GM18508 (cell line): ENCODE data around the gene B4GALT1.
A peak's percentile ranks its signal among the peaks of the same experiment; 100 is the strongest.
"Not testable (repeated sequence)": the region's sequence is repeated elsewhere in the genome, so short reads cannot be mapped to it uniquely, and the experiment has no call there.

Experiments used
- ATAC-seq: cut with Tn5 transposase; IDR thresholded peaks from one replicate; pipeline ENCODE4 v1.9.1; 2021; ENCODE audit warnings: moderate number of reproducible peaks; ENCODE audit not compliant: insufficient read depth, unreplicated experiment

The B4GALT1 gene

DNA sequence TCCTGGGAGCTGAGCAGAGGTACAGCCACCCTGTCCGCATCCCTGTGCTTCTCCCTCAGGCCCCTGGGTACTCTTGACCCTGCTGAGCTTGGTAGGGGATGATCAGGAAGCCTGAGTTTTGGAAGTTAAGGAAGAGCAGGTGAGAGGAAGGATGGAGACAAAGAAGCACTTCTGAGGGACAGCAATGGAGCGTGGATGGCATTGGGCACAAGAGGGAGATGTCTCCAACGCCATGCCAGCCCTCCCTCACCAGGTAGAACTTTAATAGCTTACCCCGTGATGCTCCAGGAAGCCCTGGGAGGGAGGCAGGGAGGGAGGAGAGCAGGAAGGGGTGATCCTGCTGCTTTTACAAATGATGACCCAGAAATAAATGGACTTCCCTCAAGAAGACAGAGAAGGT, 60.8 kb downstream of the B4GALT1 start:
- no peak for ATAC-seq

DNA sequence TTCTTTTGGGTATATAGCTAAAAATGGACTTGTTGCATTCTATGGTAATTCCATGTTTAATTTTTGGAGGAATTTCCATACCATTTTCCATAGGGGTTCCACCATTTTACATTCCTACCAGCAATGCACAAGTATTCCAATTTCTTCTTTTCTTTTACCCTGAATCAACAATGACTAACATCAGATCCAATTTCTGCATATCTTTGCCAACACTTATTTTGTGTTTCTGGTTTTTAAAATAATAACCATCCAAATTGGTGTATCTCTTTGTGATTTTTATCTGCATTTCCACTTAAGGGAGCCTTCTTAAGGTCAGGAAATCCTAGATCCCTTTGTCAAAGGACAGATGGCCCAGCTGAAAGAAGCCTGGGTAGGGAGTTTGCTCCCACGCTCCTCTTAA, 61.2 kb downstream of the B4GALT1 start:
- ATAC-seq: no peak

DNA sequence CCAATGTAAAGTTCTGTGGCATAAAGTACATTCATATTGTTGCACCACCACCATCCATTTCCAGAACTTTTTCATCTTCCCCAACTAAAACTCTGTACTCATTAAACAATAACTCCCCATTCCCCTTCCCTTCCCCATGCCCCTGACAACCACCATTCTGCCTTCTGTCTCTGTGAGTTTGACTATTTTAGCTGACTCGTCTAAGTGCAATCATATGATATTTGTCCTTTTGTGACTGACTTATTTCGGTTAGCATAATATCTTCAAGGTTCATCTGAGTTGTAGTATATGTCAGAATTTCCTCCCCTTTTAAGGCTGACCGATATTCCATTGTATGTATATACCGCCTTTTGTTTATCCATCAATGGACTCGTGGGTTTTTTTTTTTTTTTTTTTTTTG, 61.6 kb downstream of the B4GALT1 start:
- ATAC-seq: no peak

DNA sequence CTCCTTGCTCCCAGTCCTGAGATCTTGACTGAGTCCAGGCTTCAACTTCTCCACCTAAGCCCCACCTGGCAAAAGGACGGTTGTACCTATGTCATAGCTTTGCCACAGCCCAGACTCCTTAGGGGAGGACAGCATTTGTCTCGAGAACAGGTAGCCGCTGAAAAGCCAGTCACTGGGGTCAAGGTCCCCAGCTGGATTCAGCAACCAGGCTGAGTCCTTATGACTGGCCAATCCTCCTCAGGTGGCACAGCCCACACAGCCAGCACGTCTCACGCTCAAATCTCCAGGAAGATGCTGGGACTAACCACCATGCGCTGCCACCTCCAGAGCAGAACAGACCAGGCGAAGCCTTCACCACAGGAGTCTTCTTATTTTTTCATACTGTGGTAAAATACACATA, 62.7 kb downstream of the B4GALT1 start:
- no peak for ATAC-seq

DNA sequence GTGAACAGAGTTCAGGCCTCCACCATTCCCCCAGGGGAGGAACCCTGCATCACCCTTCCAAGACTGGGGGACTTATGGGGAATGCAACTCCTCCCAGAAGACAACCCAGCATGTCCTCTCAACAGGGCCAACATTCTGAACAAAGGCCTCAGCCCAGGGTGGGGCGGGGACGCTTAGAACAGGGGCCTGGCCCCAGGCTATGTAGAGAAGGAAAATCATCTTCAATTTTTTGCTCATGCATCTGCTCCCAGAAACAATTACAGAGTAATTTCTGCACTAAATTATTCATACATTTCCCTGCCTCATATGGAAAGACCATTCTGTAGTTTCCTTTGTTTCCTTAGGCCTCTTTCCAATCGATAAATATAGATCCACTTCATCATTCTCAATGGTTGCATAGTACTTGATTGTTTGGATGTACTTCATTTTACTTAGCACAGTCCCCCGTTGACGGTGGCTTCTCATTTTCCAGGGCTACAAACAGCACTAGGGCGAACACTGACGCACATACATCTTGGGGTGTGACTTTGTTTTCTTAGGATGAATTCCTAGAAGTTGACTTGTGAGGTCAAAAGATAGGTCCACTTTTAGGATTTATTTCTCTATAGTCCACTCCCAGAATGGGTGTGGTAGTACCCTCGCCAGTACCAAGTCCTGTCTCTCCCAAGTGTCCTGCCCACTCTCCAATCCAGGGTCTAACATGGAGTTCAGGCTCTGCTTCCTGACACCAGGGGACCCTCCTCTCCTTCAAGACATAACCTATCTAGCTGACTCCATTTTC, 63.4 kb downstream of the B4GALT1 start:
- ATAC-seq: no peak

DNA sequence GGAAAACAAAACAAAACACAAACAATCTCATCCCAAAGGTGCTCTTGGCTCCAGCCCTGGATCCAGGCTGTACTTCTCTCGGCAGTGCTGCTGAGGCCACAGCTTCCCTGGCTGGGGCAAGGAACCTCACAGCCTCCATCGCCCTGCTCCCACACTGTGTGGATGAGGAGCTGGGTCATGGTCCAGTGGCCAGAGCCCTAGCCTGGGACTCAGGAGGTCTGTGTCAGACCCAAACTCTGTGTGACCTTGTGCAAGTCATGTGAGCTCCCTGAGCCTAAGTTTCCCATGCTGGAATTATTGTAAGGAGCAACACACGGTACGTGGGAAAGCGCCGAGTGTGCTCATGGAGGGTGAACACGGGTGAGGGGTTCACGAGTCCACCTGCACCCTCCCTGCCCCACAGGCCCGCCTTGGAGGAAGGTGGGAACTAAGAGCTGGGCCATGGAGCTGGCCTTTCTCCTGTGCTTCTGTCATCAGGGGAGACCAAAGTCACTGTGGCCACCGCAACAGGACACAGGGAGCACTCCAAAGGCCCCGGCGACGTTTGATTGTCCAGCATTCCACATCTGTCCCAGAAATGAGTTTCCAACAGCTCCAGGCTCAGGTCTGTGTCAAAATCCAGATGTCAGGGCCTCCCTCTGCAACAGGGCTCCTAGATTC, 64.5 kb downstream of the B4GALT1 start:
- ATAC-seq: no peak

DNA sequence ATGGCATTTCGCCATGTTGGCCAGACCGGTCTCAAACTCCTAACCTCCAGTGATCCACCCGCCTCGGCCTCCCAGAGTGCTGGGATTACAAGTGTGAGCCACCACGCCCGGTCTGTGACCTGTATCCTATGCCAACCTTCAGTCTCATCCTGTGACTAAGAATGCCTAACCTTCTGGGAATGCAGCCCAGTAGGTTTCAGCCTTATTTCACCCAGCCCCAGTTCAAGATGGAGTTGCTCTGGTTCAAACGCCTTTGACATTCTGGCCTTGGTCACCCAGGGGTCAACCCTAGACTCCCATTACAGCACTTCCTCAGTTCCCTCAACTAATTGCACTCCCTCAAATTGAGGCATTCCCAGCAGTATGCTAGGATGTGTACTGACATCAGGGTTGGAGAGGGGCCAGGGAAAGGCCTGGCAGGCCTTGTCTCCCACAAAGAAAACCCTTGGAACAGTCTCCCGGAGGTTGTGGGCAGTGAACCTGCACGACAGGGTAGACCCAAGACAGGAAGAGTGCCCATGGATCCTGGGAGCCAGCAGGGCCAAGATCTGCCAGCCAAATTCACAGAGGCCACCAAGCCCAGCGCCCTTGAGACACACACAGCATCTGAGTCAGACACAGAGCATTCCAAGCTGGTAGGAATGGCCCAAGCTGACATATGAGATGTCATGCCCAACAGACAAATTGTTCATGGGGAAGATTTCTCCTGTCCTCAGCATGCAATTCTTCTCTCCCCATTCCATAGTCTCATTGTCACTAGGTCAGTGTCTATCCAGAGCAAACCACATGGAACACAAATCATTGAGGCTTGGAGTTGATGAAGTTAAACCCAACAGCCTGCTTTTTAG, 65.8 kb downstream of the B4GALT1 start:
- no peak for ATAC-seq

DNA sequence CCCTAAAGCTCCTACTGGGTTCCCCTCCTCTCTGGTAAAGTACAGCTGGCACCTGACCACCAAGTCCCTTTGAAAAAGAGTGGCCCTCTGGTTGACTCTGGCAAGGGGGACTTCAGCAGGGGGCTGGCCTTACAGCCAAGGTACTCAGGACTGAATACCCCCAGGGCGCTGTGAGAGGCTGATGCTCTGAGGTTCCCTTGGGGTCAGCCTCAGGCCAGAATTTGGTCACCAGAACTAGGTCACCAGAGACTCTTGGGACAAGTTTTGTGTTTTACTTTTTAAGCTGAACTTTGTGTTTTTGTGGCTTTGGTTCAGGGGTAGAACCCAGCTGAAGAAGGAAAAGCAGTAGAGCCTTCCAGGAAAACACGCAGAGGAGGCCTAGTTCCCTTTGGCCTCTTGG, 67.4 kb downstream of the B4GALT1 start:
- no peak for ATAC-seq

DNA sequence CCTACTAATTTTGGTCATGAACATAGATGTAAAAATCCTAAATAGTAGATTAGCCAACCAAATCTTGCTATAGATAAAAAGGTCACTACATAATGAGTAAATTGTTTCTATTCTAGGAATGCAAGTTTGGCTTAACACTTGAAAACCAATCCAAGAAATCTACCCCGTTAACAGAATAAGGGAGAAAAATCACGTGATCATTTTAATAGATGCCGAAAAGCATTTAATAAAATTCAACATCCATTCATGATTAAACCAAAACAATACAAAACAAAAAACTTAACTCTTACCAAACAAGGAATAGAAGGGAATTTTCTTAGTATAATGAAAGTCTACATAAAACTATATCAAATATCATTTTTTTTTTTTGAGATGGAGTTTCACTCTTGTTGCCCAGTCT, 69.9 kb downstream of the B4GALT1 start:
- no peak for ATAC-seq

DNA sequence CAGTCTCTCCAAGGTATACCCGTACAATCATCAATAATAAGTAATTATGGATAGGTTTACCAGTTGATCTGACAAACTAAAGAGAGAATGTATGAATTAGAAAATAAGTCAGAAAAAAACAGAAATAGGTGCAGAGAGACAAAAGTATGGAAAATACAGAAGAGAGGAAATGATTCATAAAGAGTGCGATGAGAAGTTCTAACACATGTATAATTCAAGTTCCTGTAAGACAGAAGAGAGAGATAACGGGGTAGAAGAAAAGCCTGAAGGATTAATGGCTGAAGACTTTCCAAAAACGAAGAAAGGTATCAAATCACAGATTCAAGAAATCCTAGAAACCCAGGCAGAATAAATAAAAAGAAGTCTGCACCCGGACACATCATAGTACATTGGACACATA, 74.5 kb downstream of the B4GALT1 start:
- ATAC-seq: no peak

DNA sequence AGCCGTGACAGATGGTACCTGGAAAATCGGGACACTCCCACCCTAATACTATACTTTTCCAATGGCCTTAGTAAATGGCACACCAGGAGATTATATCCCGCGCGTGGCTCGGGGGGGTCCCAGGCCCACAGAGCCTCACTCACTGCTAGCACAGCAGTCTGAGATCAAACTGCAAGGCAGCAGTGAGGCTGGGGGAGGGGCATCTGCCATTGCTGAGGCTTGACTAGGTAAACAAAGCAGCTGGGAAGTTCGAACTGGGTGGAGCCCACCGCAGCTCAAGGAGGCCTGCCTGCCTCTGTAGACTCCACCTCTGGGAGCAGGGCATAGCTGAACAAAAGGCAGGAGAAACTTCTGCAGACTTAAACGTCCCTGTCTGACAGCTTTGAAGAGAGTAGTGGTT, 81.5 kb downstream of the B4GALT1 start:
- ATAC-seq: not testable (repeated sequence)

DNA sequence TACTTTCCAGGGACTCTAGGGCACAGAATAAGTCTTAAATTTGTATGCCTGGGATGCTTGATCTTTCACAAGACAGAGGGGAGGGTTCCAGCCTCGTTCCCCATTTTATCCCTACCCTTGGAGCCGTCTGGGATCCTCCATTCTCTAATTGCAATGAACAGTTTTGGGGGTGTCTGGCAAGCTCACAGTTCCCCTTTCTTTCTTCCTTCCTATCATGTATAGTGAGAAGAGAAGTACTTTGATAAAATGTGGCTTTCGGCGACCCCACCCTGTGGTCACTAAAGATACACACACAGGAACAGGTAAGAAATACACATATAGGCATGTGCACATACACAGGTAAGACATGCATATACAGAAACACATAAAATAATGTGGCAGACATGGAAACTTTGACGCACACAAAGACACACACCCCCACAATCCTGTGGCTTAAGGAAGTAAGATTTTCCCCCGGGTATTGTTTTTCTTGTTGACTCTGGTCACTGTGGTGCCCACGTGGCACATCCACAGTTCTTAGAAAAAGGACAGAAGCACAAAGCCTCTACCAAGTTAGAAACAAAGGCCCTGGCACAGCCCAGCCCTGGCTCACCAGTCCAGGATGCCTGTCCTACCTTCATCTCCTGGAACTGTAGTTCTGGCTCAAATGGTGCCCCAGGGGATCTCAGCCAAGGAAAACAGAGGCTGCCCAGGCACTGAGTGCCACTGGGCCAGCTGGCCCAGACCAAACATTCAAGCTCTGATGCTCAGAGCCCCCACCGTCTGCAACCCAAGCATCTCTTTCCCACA, 84.4 kb downstream of the B4GALT1 start:
- ATAC-seq: no peak

DNA sequence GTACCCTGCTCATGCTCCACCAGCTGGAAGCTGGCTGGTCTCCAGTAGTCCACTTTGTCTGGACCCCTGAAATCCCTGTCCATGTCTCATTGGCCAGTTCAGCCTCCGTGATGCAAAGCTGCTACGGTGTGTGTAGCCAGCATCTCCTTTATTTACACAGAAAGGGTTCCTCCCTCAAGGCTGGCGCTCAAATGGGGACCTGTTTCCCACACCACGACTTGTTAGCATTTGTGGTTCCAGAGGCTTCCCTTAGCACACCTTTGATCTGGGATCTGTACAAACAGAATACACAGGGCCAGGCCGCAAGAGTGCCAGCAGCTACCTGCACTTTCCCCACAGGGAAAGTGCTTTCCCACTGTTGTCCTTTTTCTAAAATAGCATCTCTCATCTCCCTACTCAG, 85.0 kb downstream of the B4GALT1 start:
- ATAC-seq: no peak

DNA sequence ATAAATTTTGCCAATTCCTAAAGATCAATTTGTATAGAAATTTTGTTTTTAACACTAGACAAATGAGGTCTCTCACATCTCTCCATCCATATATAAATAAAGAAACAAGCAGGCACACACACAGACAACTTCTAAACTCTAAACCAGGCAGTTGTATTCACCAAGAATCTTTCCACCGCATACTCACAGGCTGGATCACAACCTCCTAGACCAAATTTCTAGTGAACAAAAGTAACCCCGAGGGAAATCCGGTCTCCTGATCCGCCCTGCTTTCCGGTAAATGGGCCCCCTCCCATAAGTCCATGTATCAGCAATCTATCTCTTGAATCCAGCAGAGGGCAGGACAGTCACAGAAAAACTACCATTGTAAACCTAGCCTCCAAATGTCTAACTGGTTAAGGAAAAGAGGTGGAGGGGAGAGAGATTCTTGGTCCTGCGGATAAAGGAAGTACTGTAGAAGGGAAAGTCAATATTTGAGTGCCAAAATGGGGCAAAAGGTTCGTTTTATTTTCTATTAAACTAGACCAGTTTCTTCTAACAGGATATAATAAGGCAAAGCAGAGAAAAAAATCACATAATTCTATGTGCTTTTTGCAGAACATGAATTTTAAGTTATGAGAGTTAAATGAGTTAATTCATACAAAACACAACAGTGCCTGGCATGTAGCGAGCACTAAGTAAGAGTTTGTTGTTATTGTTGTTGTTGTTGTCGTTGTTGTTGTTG, 85.8 kb downstream of the B4GALT1 start:
- no peak for ATAC-seq

DNA sequence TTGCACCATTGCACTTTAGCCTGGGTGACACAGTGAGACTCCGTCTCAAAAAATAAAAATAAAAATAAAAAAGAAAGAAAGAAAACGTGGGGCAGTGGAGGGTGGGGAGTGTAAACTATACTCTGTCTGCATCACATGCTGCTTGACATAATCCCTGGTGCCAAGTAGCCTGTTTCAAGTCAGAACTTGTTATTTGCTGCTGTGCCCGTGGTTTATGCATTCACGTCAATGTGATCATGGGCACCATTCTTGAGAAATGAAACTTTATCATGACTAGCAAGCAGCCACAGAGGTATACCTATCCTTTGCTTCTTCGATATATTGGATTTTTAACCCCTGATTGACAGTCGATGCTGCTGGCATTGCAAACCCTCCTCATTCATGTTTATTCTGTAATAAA, 86.6 kb downstream of the B4GALT1 start:
- no peak for ATAC-seq

DNA sequence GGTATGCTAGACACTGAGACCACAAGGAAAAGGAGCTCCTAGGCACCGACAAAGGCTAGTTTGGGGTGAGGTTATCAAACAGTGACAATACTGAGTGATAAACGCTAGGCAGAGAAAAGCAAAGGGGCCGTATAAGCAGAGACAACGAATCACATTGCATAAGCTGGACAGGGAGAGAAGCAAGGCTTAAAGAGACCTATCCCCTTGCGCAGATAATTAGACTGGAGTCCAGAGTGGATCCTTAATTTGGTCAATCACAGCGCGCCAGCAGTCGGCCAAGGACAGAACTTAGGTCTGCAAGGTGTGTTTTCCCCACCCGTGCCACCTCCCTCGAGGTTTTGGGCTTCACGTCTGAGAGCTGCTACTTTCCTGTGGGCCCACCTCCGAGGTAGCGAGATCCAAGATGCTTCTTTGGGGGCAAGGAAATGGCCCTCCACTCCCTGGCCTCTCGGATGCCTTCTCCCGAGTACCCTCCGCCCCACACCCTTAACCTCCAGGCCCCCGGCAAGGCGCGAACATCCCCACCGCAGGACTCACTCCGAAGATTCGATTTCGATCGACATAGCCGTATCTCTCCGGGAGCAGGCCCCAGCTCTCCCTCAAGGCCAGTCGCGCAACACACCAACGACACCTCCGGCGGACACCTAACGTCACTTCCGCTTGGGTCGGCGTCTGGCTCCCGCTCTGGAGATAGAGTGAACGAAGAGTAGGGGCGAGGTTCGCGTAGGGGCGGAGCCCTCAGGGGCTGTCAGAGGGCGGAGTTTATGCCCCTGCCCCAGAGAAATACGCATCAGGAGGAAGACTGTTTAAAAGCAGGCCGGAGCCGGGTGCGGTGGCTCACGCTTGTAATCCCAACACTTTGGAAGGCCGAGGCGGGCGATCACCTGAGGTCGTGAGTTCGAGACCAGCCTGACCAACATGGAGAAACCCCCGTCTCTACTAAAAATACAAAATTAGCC, 90.8 kb downstream of the B4GALT1 start, which contains the start of gene SMU1:
Gene SMU1 (minus strand): TSS at position 629 of the 959 bp plus-strand sequence. CDS start 66 bp downstream, at position 563.
- peak; percentile 94 for ATAC-seq

DNA sequence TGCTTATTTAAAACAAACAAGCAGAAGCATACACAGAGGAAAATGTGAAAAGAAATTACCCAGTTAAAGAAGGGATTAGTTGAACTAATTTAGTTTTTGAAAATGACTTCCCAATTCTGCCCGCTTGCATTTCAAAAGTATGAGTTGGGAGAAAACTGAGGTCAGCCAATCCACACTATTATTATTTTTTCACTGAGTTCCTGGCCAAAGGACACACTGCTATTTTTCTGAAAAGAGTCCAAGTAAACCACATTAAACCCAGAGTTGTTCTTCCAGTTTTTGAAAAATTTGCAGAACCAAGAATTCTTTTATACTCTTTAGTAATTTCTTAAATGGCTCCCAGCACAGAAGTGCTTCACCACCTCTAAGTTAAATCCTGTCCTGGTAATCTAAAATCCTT, 98.1 kb downstream of the B4GALT1 start:
- ATAC-seq: no peak
